MCF 10A (cell line): ENCODE results near the gene ZBED4. TPM values are rescaled to one million over a fixed set of nuclear protein-coding genes. Genes with fewer than 3 reads are reported as not detected.
A peak's percentile ranks its signal among the peaks of the same experiment; 100 is the strongest.

Source experiments
- BruUV-seq: library from RNA; stranded (reverse); fragments of 400-500 nt; replicated peaks from 2 replicates; lab custom pipeline; 2021; lab: Mats Ljungman, UMichigan
- CTCF ChIA-PET: fragments of 300-600 bp; sonication (Branson Sonifier 250); formaldehyde crosslinking; extraction: SDS; loops from one replicate; lab custom pipeline; 2021; ENCODE audit warnings: antibody characterized with exemption, inconsistent platforms; lab: Yijun Ruan, JAX
- POLR2A ChIA-PET: fragments of 300-600, 350-650 bp; sonication (Branson Sonifier 250); formaldehyde crosslinking; extraction: SDS; loops from one replicate; lab custom pipeline; 2020; ENCODE audit warnings: antibody characterized with exemption, inconsistent platforms; lab: Yijun Ruan, JAX
- DNase-seq: peaks from one replicate; pipeline ENCODE4 v3.0.0-alpha.2; 2018; ENCODE audit not compliant: unreplicated experiment
- H3K27ac Mint-ChIP-seq: one replicate; pipeline ENCODE4 v1.8.0; 2022; ENCODE audit warnings: mild to moderate bottlenecking, low read depth, mixed read lengths; ENCODE audit not compliant: unreplicated experiment
- H3K27me3 Mint-ChIP-seq: one replicate; pipeline ENCODE4 v1.8.0; 2022; ENCODE audit warnings: mixed read lengths; ENCODE audit not compliant: insufficient read depth, unreplicated experiment
- H3K36me3 Mint-ChIP-seq: one replicate; pipeline ENCODE4 v1.8.0; 2022; ENCODE audit warnings: mild to moderate bottlenecking, moderate library complexity, mixed read lengths; ENCODE audit not compliant: insufficient read depth, unreplicated experiment
- H3K4me1 Mint-ChIP-seq: one replicate; pipeline ENCODE4 v1.8.0; 2022; ENCODE audit warnings: mixed read lengths; ENCODE audit not compliant: insufficient read depth, unreplicated experiment
- H3K4me3 Mint-ChIP-seq: one replicate; pipeline ENCODE4 v1.8.0; 2022; ENCODE audit warnings: mild to moderate bottlenecking, moderate library complexity, mixed read lengths; ENCODE audit not compliant: unreplicated experiment
- H3K9me3 Mint-ChIP-seq: one replicate; pipeline ENCODE4 v1.8.0; 2022; ENCODE audit warnings: mixed read lengths; ENCODE audit not compliant: unreplicated experiment
- intact Hi-C: fragments of 100-400 bp; cut with micrococcal nuclease; formaldehyde crosslinking; loops from 2 replicates; pipeline ENCODE4 v1.14.1; 2022
- total RNA-seq: library from RNA; stranded (reverse); gene quantifications from 2 replicates; pipeline ENCODE4 v1.2.3, GENCODE V29; 2022
- TF ChIP-seq, protein P1 (sequence below): fragments of 200-600 bp; IDR thresholded peaks from one replicate; pipeline ENCODE4 v1.8.0; 2022; ENCODE audit warnings: antibody characterized with exemption, mild to moderate bottlenecking; ENCODE audit not compliant: unreplicated experiment

The ZBED4 gene
- total RNA-seq, 1 experiment from 2014 or later: 16.4 TPM

- H3K27me3 Mint-ChIP-seq: no peaks in the 10 kb centered on the region
- TF ChIP-seq, protein P1, sequence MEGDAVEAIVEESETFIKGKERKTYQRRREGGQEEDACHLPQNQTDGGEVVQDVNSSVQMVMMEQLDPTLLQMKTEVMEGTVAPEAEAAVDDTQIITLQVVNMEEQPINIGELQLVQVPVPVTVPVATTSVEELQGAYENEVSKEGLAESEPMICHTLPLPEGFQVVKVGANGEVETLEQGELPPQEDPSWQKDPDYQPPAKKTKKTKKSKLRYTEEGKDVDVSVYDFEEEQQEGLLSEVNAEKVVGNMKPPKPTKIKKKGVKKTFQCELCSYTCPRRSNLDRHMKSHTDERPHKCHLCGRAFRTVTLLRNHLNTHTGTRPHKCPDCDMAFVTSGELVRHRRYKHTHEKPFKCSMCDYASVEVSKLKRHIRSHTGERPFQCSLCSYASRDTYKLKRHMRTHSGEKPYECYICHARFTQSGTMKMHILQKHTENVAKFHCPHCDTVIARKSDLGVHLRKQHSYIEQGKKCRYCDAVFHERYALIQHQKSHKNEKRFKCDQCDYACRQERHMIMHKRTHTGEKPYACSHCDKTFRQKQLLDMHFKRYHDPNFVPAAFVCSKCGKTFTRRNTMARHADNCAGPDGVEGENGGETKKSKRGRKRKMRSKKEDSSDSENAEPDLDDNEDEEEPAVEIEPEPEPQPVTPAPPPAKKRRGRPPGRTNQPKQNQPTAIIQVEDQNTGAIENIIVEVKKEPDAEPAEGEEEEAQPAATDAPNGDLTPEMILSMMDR: no peak
- H3K4me1 Mint-ChIP-seq: peaks cover 13% of the 10 kb centered on the region
- ChIA-PET POLR2A (interaction anchor here (1.0 to 3.5 kb wide), 6 partner anchors 8 to 64 kb away, joined by 3 to 31 read pairs (median 6); partner anchors contain the start of genes ALG12, BRD1 and CRELD2), CTCF (interaction anchor here (0.9 to 1.0 kb wide), 3 partner anchors 51 to 77 kb away, joined by 3 to 4 read pairs (median 3); no protein-coding TSS in a partner anchor)
- intact Hi-C loops: loop anchor here (2.0 to 10.0 kb wide), 2 partner anchors 27 to 61 kb away; partner anchors contain the start of genes ALG12, BRD1 and CRELD2
- DNase-seq: peak; percentile 27
- peak overlapping the region; percentile 88 for H3K27ac Mint-ChIP-seq
- H3K4me3 Mint-ChIP-seq: peak overlapping the region; percentile 94
- no peaks in the 10 kb centered on the region for H3K9me3 Mint-ChIP-seq
- BruUV-seq: no TSS peak
- peaks cover 6% of the 10 kb centered on the region for H3K36me3 Mint-ChIP-seq
Observed at GRCh38 chr22:49853981-49854831, 562 bp downstream of the ZBED4 start.

DNA sequence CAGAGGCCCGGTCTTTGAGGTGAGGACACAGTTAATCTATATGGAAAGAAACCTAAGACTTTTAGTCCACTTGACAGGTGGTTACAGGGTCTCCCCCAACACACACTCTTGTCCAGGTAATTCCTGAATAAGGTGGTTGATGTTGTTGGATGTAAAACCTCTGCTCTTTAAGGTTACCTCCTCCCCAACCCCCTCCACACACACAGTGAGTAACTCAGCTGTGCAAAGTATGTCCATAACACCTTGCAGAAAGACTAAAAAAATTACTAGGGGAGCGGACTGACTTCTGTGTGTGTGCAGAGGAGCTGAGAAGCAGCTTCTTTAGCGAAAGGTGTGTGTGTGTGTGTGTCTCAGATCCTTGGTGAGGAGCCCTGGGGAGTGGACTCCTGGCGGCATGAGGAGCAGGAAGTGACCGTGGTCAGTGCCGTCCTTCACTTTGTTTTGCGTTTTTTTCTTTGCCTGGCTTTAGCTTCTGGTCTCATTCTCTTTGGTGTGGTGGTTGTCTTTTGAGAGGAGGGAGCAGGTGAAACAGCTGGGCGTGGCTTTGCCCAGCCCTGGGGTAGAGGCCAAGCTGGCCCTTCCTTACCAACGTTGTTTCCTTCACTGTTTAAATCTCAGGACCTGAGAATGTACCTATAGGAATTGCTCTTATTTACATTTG, 1.7 kb downstream of the ZBED4 start:
- BruUV-seq: no TSS peak
- H3K4me1 Mint-ChIP-seq: peaks cover 13% of the 10 kb centered on the region
- TF ChIP-seq, protein P1: no peak
- peak; percentile 13 for DNase-seq
- H3K27ac Mint-ChIP-seq: peak overlapping the region; percentile 88
- CTCF ChIA-PET: interaction anchor here (1.0 kb wide), 3 partner anchors 35 to 60 kb away, joined by 3 to 4 read pairs (median 4); no protein-coding TSS in a partner anchor
- intact Hi-C loops: loop anchor here (2.0 to 10.0 kb wide), 2 partner anchors 29 to 59 kb away; partner anchors contain the start of genes ALG12, BRD1 and CRELD2
- POLR2A ChIA-PET: interaction anchor here (0.5 to 3.5 kb wide), 13 partner anchors 9 to 175 kb away, joined by 3 to 31 read pairs (median 4); partner anchors contain the start of genes ALG12, BRD1 and CRELD2
- no peaks in the 10 kb centered on the region for H3K27me3 Mint-ChIP-seq
- H3K9me3 Mint-ChIP-seq: no peaks in the 10 kb centered on the region
- peaks cover 6% of the 10 kb centered on the region for H3K36me3 Mint-ChIP-seq
- H3K4me3 Mint-ChIP-seq: peak overlapping the region; percentile 94

DNA sequence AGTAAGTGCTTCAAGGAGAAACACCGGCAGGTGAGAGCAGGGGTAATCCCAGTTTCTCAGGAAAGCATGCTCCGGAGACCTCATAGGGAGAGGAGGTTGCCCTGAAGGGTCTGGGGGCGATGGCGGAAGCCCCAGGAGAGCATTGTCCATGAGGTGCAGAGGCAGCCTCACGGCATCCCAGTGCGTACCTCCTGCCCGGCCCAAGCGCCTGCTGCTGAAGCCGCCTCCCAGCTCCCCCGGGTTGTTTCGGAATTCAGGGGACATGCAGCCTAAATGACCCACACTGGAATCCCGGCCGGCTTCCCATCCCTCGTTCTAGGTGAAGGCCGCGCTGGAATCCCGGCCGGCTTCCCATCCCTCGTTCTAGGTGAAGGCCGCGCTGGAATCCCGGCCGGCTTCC, 2.7 kb downstream of the ZBED4 start:
- ChIA-PET POLR2A (interaction anchor here (1.4 to 3.5 kb wide), 3 partner anchors 14 to 30 kb away, joined by 3 to 31 read pairs (median 4); partner anchors contain the start of gene BRD1), CTCF (interaction anchor here (1.0 kb wide), 1 partner anchor 36 kb away, joined by 4 read pairs; no protein-coding TSS in a partner anchor)
- peak overlapping the region; percentile 94 for H3K4me3 Mint-ChIP-seq
- H3K9me3 Mint-ChIP-seq: no peaks in the 10 kb centered on the region
- DNase-seq: no peak
- TF ChIP-seq, protein P1: no peak
- peaks cover 13% of the 10 kb centered on the region for H3K4me1 Mint-ChIP-seq
- H3K36me3 Mint-ChIP-seq: peaks cover 13% of the 10 kb centered on the region
- intact Hi-C loops: loop anchor here (10.0 kb wide), 1 partner anchor 58 kb away; the partner anchor contains the start of genes ALG12 and CRELD2
- H3K27ac Mint-ChIP-seq: peak overlapping the region; percentile 88
- no TSS peak for BruUV-seq
- H3K27me3 Mint-ChIP-seq: no peaks in the 10 kb centered on the region
